ENCODE data around the gene HBA2. TPM values are rescaled to one million over a fixed set of nuclear protein-coding genes. Genes with fewer than 3 reads are reported as not detected.

The HBA2 gene
- total and polyA plus RNA-seq, 2 of the 4 experiments (the other 2 are of a cell fraction) = not detected

DNA sequence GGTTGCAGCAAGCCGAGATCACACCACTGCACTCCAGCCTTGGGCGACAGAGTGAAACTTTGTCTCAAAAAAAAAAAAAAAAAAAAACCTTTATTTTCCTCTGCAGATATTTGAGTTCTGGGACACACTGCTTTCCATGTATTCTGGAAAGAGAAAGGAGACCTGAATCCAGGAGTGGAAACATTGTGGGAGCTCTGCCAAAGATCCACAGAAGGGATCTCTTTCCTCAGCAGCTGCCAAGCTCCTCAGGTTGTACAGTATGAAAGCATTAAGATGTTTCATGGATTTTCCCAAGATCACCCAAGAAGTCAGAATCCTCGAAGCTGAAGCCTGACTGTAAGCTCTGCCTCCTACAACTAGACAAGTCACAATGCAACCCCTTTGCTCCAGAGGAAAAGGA, 47.7 kb upstream of the HBA2 start:
- in situ Hi-C loops (cut with MboI; ENCODE audit: low sequenced_read_pairs) (no loop called here), intact Hi-C loops (cut with micrococcal nuclease) (no loop called here), dilution Hi-C loops (cut with HindIII; ENCODE audit: low sequenced_read_pairs, unreplicated experiment) (no loop called here)
- Histone ChIP-seq H2AFZ (replicated peaks; ENCODE audit: low read length, poor library complexity) (no peak overlapping the region), H3K27ac (ENCODE audit: insufficient read depth, low read length) (no peak overlapping the region), H4K5ac (ENCODE audit: low read depth, low read length) (no peak overlapping the region), H2BK5ac (ENCODE audit: low read depth, low read length, poor library complexity, severe bottlenecking) (no peak overlapping the region), H2AK9ac (replicated peaks; ENCODE audit: low read depth, low read length, poor library complexity) (no peak overlapping the region), H3K4me3 (ENCODE audit: insufficient read depth, low read depth, low read length) (no peak overlapping the region), H4K91ac (ENCODE audit: insufficient read depth, low read depth, low read length) (no peak overlapping the region), H2BK120ac (ENCODE audit: low read depth, low read length) (no peak overlapping the region), H3K9ac (ENCODE audit: low read depth, low read length) (no peak overlapping the region), H3K4me1 (ENCODE audit: control insufficient read depth, insufficient read depth, low read length) (peaks cover 3% of the 10 kb centered on the region; the same call in 1 of the 2 replicates), H3K79me1 (ENCODE audit: low read depth in 1 of 2, low read length in 2 of 2) (peaks cover 24 to 56% of the 10 kb centered on the region in 2 experiments), H4K20me1 (ENCODE audit: insufficient read depth, low read length) (peaks cover 29% of the 10 kb centered on the region), H3K9me1 (ENCODE audit: insufficient read depth, low read length) (no peaks in the 10 kb centered on the region; the same call in 1 of the 2 replicates), H3K23ac (ENCODE audit: low read depth, low read length) (no peak overlapping the region), H4K8ac (ENCODE audit: low read depth in 2 of 2, low read length in 2 of 2) (no peak overlapping the region), H3K36me3 (ENCODE audit: control insufficient read depth, insufficient read depth, low read length) (peaks cover 10% of the 10 kb centered on the region; the same call in 1 of the 2 replicates), H3K27me3 (ENCODE audit: control insufficient read depth, insufficient read depth, low read length) (no peaks in the 10 kb centered on the region), H3K18ac (ENCODE audit: low read depth, low read length) (no peak overlapping the region), H3K9me3 (ENCODE audit: control insufficient read depth, insufficient read depth, low read length) (no peaks in the 10 kb centered on the region), H2BK15ac (ENCODE audit: low read depth, low read length) (no peak overlapping the region), H3K4me2 (ENCODE audit: low read depth, low read length) (no peak overlapping the region), H3K14ac (replicated peaks; ENCODE audit: low read depth, low read length) (no peak overlapping the region), H2BK20ac (ENCODE audit: low read depth, low read length) (no peak overlapping the region), H3K4ac (ENCODE audit: low read depth, low read length) (no peak overlapping the region), H3K56ac (ENCODE audit: extremely low read depth, insufficient read depth, low read length) (no peak overlapping the region), H2AK5ac (ENCODE audit: low read depth, low read length) (no peak overlapping the region)
- no peak for ATAC-seq (ENCODE audit: low read depth)
- DNase-seq = no peak
- TF ChIP-seq MAFK (IDR thresholded peaks at IDR 0.05; ENCODE audit: low read depth, low read length) = no peak
- TF ChIP-seq RCOR1 (IDR thresholded peaks at IDR 0.05; ENCODE audit: insufficient replicate concordance, low read length) = no peak
- TF ChIP-seq MXI1 (IDR thresholded peaks at IDR 0.05; ENCODE audit: borderline replicate concordance, low read depth, low read length) = no peak
- TF ChIP-seq, protein P1, sequence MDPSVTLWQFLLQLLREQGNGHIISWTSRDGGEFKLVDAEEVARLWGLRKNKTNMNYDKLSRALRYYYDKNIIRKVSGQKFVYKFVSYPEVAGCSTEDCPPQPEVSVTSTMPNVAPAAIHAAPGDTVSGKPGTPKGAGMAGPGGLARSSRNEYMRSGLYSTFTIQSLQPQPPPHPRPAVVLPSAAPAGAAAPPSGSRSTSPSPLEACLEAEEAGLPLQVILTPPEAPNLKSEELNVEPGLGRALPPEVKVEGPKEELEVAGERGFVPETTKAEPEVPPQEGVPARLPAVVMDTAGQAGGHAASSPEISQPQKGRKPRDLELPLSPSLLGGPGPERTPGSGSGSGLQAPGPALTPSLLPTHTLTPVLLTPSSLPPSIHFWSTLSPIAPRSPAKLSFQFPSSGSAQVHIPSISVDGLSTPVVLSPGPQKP (IDR thresholded peaks at IDR 0.05; ENCODE audit: borderline replicate concordance, low read depth, low read length) = no peak
- TF ChIP-seq SMC3 (IDR thresholded peaks at IDR 0.05; ENCODE audit: low read depth, low read length) = no peak
- no peak for TF ChIP-seq RFX5 (IDR thresholded peaks at IDR 0.05; ENCODE audit: low read depth, low read length)
- no peak for TF ChIP-seq CEBPB (IDR thresholded peaks at IDR 0.05; ENCODE audit: low read depth, low read length)
- TF ChIP-seq, protein P2, sequence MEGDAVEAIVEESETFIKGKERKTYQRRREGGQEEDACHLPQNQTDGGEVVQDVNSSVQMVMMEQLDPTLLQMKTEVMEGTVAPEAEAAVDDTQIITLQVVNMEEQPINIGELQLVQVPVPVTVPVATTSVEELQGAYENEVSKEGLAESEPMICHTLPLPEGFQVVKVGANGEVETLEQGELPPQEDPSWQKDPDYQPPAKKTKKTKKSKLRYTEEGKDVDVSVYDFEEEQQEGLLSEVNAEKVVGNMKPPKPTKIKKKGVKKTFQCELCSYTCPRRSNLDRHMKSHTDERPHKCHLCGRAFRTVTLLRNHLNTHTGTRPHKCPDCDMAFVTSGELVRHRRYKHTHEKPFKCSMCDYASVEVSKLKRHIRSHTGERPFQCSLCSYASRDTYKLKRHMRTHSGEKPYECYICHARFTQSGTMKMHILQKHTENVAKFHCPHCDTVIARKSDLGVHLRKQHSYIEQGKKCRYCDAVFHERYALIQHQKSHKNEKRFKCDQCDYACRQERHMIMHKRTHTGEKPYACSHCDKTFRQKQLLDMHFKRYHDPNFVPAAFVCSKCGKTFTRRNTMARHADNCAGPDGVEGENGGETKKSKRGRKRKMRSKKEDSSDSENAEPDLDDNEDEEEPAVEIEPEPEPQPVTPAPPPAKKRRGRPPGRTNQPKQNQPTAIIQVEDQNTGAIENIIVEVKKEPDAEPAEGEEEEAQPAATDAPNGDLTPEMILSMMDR (conservative IDR thresholded peaks at IDR 0.05; ENCODE audit: low read depth, low read length) = no peak
- TF ChIP-seq POLR2A (IDR thresholded peaks at IDR 0.05; ENCODE audit: low read depth, low read length) = no peak
- no CpG with 5 or more reads among the region's 3 CpGs for WGBS, 2 experiments (ENCODE audit: extremely low coverage in 2 of 2, insufficient read length in 1 of 2)
- POLR2A ChIA-PET (ENCODE audit: unreplicated experiment) = no interaction called here
- CTCF ChIA-PET = no interaction called here
- no TSS peak for BruUV-seq (replicated peaks)
